SU-DHL-6 (cell line): ENCODE data around the gene SIL1.

ENCODE experiments used
- EZH2phosphoT487 ChIP-seq: fragments of 200-600 bp; sonication (generic), shearing (Covaris generic); conservative IDR thresholded peaks from 2 replicates; pipeline ENCODE4 v1.6.1; 2018; ENCODE audit warnings: mild to moderate bottlenecking, antibody characterized with exemption, low read length, moderate library complexity, mixed read lengths
- TF ChIP-seq, protein P1 (sequence below): fragments of 200-600 bp; sonication (generic); IDR thresholded peaks from one replicate; pipeline ENCODE4 v1.5.1; 2017; ENCODE audit warnings: antibody characterized with exemption, mild to moderate bottlenecking, low read length, moderate library complexity; ENCODE audit not compliant: insufficient read depth, poor library complexity, severe bottlenecking

DNA sequence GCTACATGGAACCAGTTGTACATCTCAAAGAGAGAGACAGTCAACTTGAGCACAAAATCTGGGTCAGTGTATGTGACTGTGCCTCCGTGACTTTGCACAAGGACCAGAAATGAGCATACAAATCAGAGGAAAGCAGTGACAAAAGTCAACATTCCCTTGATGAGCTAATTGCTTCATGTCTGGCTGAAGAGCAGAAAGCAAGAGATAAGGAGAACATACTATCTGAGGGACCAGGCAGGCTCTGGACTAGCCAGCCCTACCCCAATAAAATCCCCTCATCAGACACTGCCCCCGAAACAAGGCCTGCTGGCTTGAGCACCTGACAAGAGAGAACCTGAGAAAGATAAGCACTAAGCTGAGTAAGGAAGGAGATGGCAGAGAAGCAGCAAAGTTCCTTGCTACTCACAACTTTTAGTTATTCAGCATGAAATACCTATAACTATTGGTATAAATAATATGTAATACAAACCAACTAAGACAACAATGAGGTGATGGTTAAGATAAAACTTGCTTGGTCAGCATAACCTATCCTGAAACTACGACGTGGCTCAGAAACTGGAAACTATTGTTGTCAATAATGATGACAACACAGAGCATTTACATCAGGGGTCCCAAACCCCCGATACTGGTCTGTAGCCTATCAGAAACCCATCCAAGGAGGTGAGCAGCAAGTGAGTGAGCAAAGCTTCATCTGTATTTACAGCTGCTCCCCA, 9.5 kb downstream of the SIL1 start:
- TF ChIP-seq, protein P1, sequence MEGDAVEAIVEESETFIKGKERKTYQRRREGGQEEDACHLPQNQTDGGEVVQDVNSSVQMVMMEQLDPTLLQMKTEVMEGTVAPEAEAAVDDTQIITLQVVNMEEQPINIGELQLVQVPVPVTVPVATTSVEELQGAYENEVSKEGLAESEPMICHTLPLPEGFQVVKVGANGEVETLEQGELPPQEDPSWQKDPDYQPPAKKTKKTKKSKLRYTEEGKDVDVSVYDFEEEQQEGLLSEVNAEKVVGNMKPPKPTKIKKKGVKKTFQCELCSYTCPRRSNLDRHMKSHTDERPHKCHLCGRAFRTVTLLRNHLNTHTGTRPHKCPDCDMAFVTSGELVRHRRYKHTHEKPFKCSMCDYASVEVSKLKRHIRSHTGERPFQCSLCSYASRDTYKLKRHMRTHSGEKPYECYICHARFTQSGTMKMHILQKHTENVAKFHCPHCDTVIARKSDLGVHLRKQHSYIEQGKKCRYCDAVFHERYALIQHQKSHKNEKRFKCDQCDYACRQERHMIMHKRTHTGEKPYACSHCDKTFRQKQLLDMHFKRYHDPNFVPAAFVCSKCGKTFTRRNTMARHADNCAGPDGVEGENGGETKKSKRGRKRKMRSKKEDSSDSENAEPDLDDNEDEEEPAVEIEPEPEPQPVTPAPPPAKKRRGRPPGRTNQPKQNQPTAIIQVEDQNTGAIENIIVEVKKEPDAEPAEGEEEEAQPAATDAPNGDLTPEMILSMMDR, result no peak
- TF ChIP-seq EZH2phosphoT487, result no peak
